Activated CD8-positive, alpha-beta T cell treated with anti-CD3 and anti-CD28 coated beads for 36 hours (primary cell): ENCODE measurements around the gene TMEM184B. TPM values are rescaled to one million over a fixed set of nuclear protein-coding genes. Genes with fewer than 3 reads are reported as not detected.

Experiments used
- ATAC-seq: fragments of 200-7000 bp; cut with Tn5 transposase; one replicate; pipeline ENCODE4 v1.10.0; 2021; ENCODE audit warnings: mild to moderate bottlenecking, moderate library complexity
- CTCF ChIA-PET: fragments of 350-600 bp; sonication (Branson Sonifier 250); formaldehyde crosslinking; loops from one replicate; lab custom pipeline; 2021; ENCODE audit warnings: antibody characterized with exemption; lab: Charles Lee
- POLR2A ChIA-PET: fragments of 350-600 bp; sonication (Branson Sonifier 250); formaldehyde crosslinking; loops from one replicate; lab custom pipeline; 2021; ENCODE audit warnings: antibody characterized with exemption; lab: Charles Lee
- DNase-seq: peaks from one replicate; pipeline ENCODE4 v3.0.0-alpha.2; 2020
- H3K27ac Mint-ChIP-seq: one replicate; pipeline ENCODE4 v1.8.0; 2021; ENCODE audit warnings: mild to moderate bottlenecking, mixed read lengths
- H3K27me3 Mint-ChIP-seq: one replicate; pipeline ENCODE4 v1.8.0; 2021; ENCODE audit warnings: mixed read lengths
- H3K36me3 Mint-ChIP-seq: one replicate; pipeline ENCODE4 v1.8.0; 2021; ENCODE audit warnings: low read depth, mixed read lengths
- H3K4me1 Mint-ChIP-seq: one replicate; pipeline ENCODE4 v1.8.0; 2021; ENCODE audit warnings: low read depth, mixed read lengths
- H3K4me3 Mint-ChIP-seq: one replicate; pipeline ENCODE4 v1.8.0; 2021; ENCODE audit warnings: mild to moderate bottlenecking, moderate library complexity, mixed read lengths
- H3K9me3 Mint-ChIP-seq: one replicate; pipeline ENCODE4 v1.8.0; 2021; ENCODE audit warnings: mixed read lengths
- intact Hi-C: fragments of 100-400 bp; cut with micrococcal nuclease; formaldehyde crosslinking; loops from one replicate; pipeline ENCODE4 v1.10.0; 2022
- total RNA-seq, 2 experiments: library from RNA; stranded (reverse); gene quantifications; one replicate each; pipeline ENCODE4 v1.2.3, GENCODE V29; 2021
- TF ChIP-seq, protein P1 (sequence below): fragments of 200-600 bp; IDR thresholded peaks from one replicate; pipeline ENCODE4 v1.8.0; 2022; ENCODE audit warnings: antibody characterized with exemption, mild to moderate bottlenecking

The TMEM184B gene
- total RNA-seq, 2 experiments from 2014 or later: 15.7 to 16.8 TPM

DNA sequence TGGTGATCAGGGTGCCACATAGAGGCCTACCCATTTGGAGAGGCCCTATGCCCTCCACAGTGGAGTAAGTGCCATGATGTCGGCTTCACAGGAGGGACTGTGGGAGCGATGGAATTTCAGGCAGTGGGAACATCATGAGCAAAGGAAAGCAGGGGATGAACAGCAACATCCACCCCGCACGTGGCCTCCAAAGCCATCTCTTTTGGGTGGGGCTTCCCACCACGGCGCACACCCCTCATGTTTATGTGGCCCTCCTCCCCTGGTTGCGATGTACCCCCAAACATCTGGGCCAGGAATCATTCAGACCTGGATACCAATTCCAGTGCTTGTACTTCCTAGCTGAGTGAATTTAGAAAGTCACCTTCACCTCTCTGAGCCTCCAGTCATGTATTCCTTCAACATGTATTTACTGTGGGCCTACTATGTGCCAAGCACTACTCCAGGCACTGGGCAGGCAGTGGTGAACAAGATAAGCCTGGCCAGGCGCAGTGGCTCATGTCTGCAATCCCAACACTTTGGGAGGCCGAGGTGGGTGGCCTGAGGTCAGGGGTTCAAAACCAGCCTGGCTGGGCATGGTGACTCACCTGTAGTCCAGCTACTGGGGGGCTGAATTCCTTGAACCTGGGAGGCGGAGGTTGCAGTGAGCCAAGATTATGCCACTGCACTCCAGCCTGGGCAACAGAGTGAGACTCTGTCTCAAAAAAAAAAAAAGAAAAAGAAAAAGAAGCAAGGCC, 72.8 kb downstream of the TMEM184B start:
- POLR2A ChIA-PET: interaction anchor here (1.4 to 2.8 kb wide), 2 partner anchors 19 to 70 kb away, joined by 3 to 21 read pairs; partner anchors contain the start of gene PLA2G6
- CTCF ChIA-PET: interaction anchor here (0.6 to 2.0 kb wide), 4 partner anchors 12 to 98 kb away, joined by 3 to 7 read pairs (median 4); no protein-coding TSS in a partner anchor
- peaks cover 35% of the 10 kb centered on the region for H3K4me1 Mint-ChIP-seq
- DNase-seq (no peak), ATAC-seq (no peak)
- no peaks in the 10 kb centered on the region for H3K27me3 Mint-ChIP-seq
- H3K36me3 Mint-ChIP-seq: no peaks in the 10 kb centered on the region
- intact Hi-C loops: no loop called here
- H3K4me3 Mint-ChIP-seq: no peak overlapping the region
- H3K27ac Mint-ChIP-seq: no peak overlapping the region
- TF ChIP-seq, protein P1, sequence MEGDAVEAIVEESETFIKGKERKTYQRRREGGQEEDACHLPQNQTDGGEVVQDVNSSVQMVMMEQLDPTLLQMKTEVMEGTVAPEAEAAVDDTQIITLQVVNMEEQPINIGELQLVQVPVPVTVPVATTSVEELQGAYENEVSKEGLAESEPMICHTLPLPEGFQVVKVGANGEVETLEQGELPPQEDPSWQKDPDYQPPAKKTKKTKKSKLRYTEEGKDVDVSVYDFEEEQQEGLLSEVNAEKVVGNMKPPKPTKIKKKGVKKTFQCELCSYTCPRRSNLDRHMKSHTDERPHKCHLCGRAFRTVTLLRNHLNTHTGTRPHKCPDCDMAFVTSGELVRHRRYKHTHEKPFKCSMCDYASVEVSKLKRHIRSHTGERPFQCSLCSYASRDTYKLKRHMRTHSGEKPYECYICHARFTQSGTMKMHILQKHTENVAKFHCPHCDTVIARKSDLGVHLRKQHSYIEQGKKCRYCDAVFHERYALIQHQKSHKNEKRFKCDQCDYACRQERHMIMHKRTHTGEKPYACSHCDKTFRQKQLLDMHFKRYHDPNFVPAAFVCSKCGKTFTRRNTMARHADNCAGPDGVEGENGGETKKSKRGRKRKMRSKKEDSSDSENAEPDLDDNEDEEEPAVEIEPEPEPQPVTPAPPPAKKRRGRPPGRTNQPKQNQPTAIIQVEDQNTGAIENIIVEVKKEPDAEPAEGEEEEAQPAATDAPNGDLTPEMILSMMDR: no peak
- no peaks in the 10 kb centered on the region for H3K9me3 Mint-ChIP-seq

DNA sequence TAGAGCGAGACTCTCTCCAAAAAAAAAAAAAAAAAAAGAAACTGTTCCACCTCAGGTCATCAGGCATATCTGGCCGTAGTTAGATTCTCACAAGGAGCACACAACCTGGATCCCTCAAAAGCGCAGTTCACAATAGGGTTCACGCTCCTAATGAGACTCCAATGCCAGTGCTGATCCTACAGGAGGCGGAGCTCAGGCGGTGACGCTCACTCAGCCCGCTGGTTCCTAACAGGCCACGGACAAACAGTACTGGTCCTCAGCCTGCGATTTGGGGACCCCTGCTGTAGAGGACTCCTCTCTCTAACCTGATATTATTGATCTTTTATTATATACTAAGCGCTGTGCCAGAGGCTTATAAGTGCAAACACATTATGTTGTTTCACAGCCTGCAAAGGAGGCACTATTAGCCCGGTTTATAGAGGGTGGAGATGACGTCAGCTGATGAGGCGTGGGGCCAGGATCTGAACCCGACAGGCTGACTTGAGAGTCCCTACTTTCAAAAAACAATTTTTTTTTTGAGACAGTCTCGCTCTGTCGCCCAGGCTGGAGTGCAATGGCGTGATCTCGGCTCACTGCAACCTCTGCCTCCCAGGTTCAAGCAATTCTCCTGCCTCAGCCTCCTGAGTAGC, 75.9 kb downstream of the TMEM184B start:
- DNase-seq (no peak), ATAC-seq (no peak)
- peaks cover 23% of the 10 kb centered on the region for H3K4me1 Mint-ChIP-seq
- H3K4me3 Mint-ChIP-seq: no peak overlapping the region
- no peaks in the 10 kb centered on the region for H3K36me3 Mint-ChIP-seq
- H3K27ac Mint-ChIP-seq: no peak overlapping the region
- ChIA-PET POLR2A (no interaction called here), CTCF (interaction anchor here (0.9 kb wide), 1 partner anchor 15 kb away, joined by 3 read pairs; no protein-coding TSS in a partner anchor)
- peaks cover 3% of the 10 kb centered on the region for H3K27me3 Mint-ChIP-seq
- TF ChIP-seq, protein P1: no peak
- H3K9me3 Mint-ChIP-seq: no peaks in the 10 kb centered on the region
- intact Hi-C loops: no loop called here

DNA sequence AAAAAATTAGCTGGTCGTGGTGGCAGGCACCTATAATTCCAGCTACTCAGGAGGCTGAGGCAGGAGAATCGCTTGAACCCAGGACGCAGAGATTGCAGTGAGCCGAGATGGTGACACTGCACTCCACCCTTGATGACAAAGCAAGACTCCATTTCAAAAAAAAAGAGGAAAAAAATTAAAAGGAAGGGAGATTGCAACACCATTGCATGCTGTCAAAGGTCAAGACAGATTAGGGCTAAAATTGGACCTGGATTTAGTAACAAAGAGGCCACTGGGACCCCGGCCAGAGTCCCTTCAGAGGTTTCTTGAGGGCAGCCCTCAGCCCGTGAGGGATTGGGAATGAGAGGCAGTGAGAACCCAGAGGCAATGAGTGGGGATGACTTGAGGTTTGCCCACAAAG, 79.2 kb downstream of the TMEM184B start:
- H3K4me3 Mint-ChIP-seq: no peak overlapping the region
- TF ChIP-seq, protein P1: no peak
- ATAC-seq: no peak
- intact Hi-C loops: no loop called here
- DNase-seq: no peak
- H3K9me3 Mint-ChIP-seq: no peaks in the 10 kb centered on the region
- CTCF ChIA-PET: no interaction called here
- H3K4me1 Mint-ChIP-seq: peaks cover 6% of the 10 kb centered on the region
- peaks cover 3% of the 10 kb centered on the region for H3K27me3 Mint-ChIP-seq
- H3K27ac Mint-ChIP-seq: no peak overlapping the region
- no peaks in the 10 kb centered on the region for H3K36me3 Mint-ChIP-seq
- POLR2A ChIA-PET: interaction anchor here (1.4 to 1.7 kb wide), 2 partner anchors 8 to 15 kb away, joined by 3 to 4 read pairs; partner anchors contain the start of gene MAFF

DNA sequence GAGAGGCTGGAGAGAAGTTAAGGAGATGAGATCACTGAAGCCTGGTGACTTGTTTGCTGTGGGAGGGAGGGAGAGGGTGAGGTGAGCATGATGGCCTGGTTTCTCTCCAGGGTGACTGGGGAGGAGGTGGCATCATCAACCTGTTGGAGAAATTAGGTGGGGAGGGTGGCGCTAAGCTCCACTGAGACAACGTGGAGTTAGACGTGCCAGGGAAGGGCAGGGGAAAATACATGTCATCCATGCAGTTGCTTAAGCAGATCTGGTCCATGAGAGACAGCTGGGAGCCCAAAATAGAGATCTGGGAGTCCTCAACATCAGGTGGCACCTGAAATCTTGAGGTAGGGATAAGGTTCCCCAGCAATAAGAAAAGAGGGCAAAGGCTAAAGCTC, 80.3 kb downstream of the TMEM184B start:
- no peak for DNase-seq
- Mint-ChIP-seq H3K36me3 (no peaks in the 10 kb centered on the region), H3K4me3 (no peak overlapping the region), H3K27ac (no peak overlapping the region), H3K27me3 (peaks cover 3% of the 10 kb centered on the region), H3K4me1 (peaks cover 6% of the 10 kb centered on the region), H3K9me3 (no peaks in the 10 kb centered on the region)
- ATAC-seq: no peak
- CTCF ChIA-PET: no interaction called here
- intact Hi-C loops: no loop called here
- POLR2A ChIA-PET: interaction anchor here (1.0 to 1.7 kb wide), 3 partner anchors 10 to 93 kb away, joined by 3 to 4 read pairs (median 3); partner anchors contain the start of gene MAFF
- TF ChIP-seq, protein P1: no peak
